Measurements from ENCODE around the gene JAML.

GRCh38 chr11:118201966-118202365 lies 22.8 kb downstream of the JAML start:
- TF ChIP-seq POLR2A (IDR thresholded peaks at IDR 0.05) (no peak), CTCF (IDR thresholded peaks at IDR 0.05) (no peak)

All from vagina (tissue), 2 donors.